Naive thymus-derived CD4-positive, alpha-beta T cell (primary cell): ENCODE results near the gene PIEZO2. TPM values are rescaled to one million over a fixed set of nuclear protein-coding genes. Genes with fewer than 3 reads are reported as not detected.

ENCODE experiments used
- ATAC-seq: fragments of 150-1000 bp; cut with Tn5 transposase; 2 replicates; pipeline ENCODE4 v1.10.0; 2021; ENCODE audit warnings: mild to moderate bottlenecking, moderate library complexity
- CTCF ChIA-PET: fragments of 350-600 bp; sonication (Branson Sonifier 250); formaldehyde crosslinking; loops from one replicate; lab custom pipeline; 2021; ENCODE audit warnings: antibody characterized with exemption; lab: Charles Lee
- POLR2A ChIA-PET: fragments of 350-600 bp; sonication (Branson Sonifier 250); formaldehyde crosslinking; loops from one replicate; lab custom pipeline; 2021; ENCODE audit warnings: antibody characterized with exemption, inconsistent platforms; lab: Charles Lee
- DNase-seq, 9 donors: peaks; one replicate each; pipeline versions ENCODE4 v3.0.0 to v3.0.0-alpha.2; 2020 to 2022; ENCODE audit warnings: mixed read lengths in 1 of 9
- H3K27ac ChIP-seq: one replicate; pipeline ENCODE4 v1.7.0; 2013; ENCODE audit warnings: mild to moderate bottlenecking, low read depth, low read length, moderate library complexity
- H3K27me3 ChIP-seq, 2 donors: one replicate each; pipeline ENCODE4 v1.7.0; 2013; ENCODE audit warnings: low read length in 2 of 2, mild to moderate bottlenecking in 2 of 2, moderate library complexity in 2 of 2; ENCODE audit not compliant: control insufficient read depth in 2 of 2, insufficient read depth in 2 of 2
- H3K36me3 ChIP-seq, 3 experiments: 1 replicate in 2 of 3; 2 replicates in 1 of 3; pipeline ENCODE4 v1.7.0; 2013; ENCODE audit warnings: low read length in 3 of 3, mild to moderate bottlenecking in 3 of 3, moderate library complexity in 1 of 3; ENCODE audit not compliant: insufficient read depth in 3 of 3, control insufficient read depth in 2 of 3
- H3K4me1 ChIP-seq, 2 donors: one replicate each; pipeline ENCODE4 v1.7.0; 2013; ENCODE audit warnings: low read length in 2 of 2, mild to moderate bottlenecking in 2 of 2, moderate library complexity in 1 of 2; ENCODE audit not compliant: control insufficient read depth in 2 of 2, insufficient read depth in 2 of 2
- H3K4me3 ChIP-seq: 2 replicates; pipeline ENCODE4 v1.7.0; 2013; ENCODE audit warnings: mild to moderate bottlenecking, low read length
- H3K9me3 ChIP-seq, 3 experiments: 1 replicate in 2 of 3; 2 replicates in 1 of 3; pipeline ENCODE4 v1.7.0; 2013; ENCODE audit warnings: low read length in 3 of 3; ENCODE audit not compliant: control insufficient read depth in 2 of 3
- H3K27ac Mint-ChIP-seq, 9 donors: one replicate each; pipeline ENCODE4 v1.8.0; 2020 to 2022; ENCODE audit warnings: mixed read lengths in 9 of 9, mild to moderate bottlenecking in 8 of 9, moderate library complexity in 5 of 9, inconsistent platforms in 2 of 9
- H3K27me3 Mint-ChIP-seq, 5 donors: one replicate each; pipeline ENCODE4 v1.8.0; 2021 to 2022; ENCODE audit warnings: mixed read lengths in 5 of 5, mild to moderate bottlenecking in 1 of 5
- H3K36me3 Mint-ChIP-seq, 5 donors: one replicate each; pipeline ENCODE4 v1.8.0; 2020 to 2022; ENCODE audit warnings: mixed read lengths in 5 of 5, mild to moderate bottlenecking in 3 of 5, inconsistent platforms in 1 of 5
- H3K4me1 Mint-ChIP-seq, 7 donors: one replicate each; pipeline ENCODE4 v1.8.0; 2020 to 2022; ENCODE audit warnings: mixed read lengths in 7 of 7, mild to moderate bottlenecking in 3 of 7, inconsistent platforms in 1 of 7
- H3K4me3 Mint-ChIP-seq, 10 donors: one replicate each; pipeline ENCODE4 v1.8.0; 2020 to 2022; ENCODE audit warnings: mild to moderate bottlenecking in 10 of 10, mixed read lengths in 10 of 10, moderate library complexity in 6 of 10, inconsistent platforms in 2 of 10
- H3K9me3 Mint-ChIP-seq, 11 donors: one replicate each; pipeline ENCODE4 v1.8.0; 2020 to 2022; ENCODE audit warnings: mixed read lengths in 11 of 11, mild to moderate bottlenecking in 4 of 11, inconsistent platforms in 1 of 11, moderate library complexity in 1 of 11
- intact Hi-C, 2 donors: fragments of 100-400 bp; cut with micrococcal nuclease; formaldehyde crosslinking; loops; one replicate each; pipeline ENCODE4 v1.15.1; 2023
- polyA plus RNA-seq, 2 donors: library from polyadenylated mRNA; unstranded; fragments of 300-500 nt; fragmentation: Illumina TruSeq; gene quantifications; one replicate each; pipeline ENCODE4 v1.2.3, GENCODE V29; 2021
- total RNA-seq, 6 experiments: library from RNA in 5 of 6; stranded (reverse) in 5 of 6; gene quantifications; 1 replicate in 5 of 6; 2 replicates in 1 of 6; pipeline ENCODE4 v1.2.3 and lab custom pipeline; 2021 to 2026

PIEZO2 gene
- total and polyA plus RNA-seq, 7 experiments from 2014 or later, result not detected

- H3K36me3 Mint-ChIP-seq, result peaks cover 0 to 7% (median 0%) of the 10 kb centered on the region in 5 donors
- H3K4me1 Mint-ChIP-seq, result peaks cover 0 to 9% (median 5%) of the 10 kb centered on the region in 7 donors
- no peaks in the 10 kb centered on the region for H3K4me1 ChIP-seq
- H3K9me3 ChIP-seq, result no peaks in the 10 kb centered on the region
- POLR2A ChIA-PET, result no interaction called here
- no peak overlapping the region for H3K4me3 Mint-ChIP-seq
- intact Hi-C loops, result no loop called here
- no peak for DNase-seq
- no peak overlapping the region for H3K27ac Mint-ChIP-seq
- no peak overlapping the region for H3K4me3 ChIP-seq
- peaks cover 29 to 49% (median 38%) of the 10 kb centered on the region in 5 donors for H3K27me3 Mint-ChIP-seq
- no peak overlapping the region for H3K27ac ChIP-seq
- H3K9me3 Mint-ChIP-seq, result peaks cover 0 to 9% (median 0%) of the 10 kb centered on the region in 11 donors
- no peak for ATAC-seq
- H3K27me3 ChIP-seq, result no peaks in the 10 kb centered on the region
- H3K36me3 ChIP-seq, result no peaks in the 10 kb centered on the region
- CTCF ChIA-PET, result no interaction called here
Measured at GRCh38 chr18:11146947-11147345, 2.4 kb downstream of the PIEZO2 start.

- Mint-ChIP-seq H3K27me3 (peaks cover 27 to 45% (median 34%) of the 10 kb centered on the region in 5 donors), H3K9me3 (peaks cover 0 to 9% (median 0%) of the 10 kb centered on the region in 11 donors), H3K36me3 (peaks cover 0 to 7% (median 0%) of the 10 kb centered on the region in 5 donors), H3K27ac (no peak overlapping the region), H3K4me3 (no peak overlapping the region), H3K4me1 (peaks cover 0 to 9% (median 5%) of the 10 kb centered on the region in 7 donors)
- ChIA-PET POLR2A (no interaction called here), CTCF (no interaction called here)
- no peak overlapping the region for H3K27ac ChIP-seq
- H3K4me3 ChIP-seq, result no peak overlapping the region
- DNase-seq (no peak), ATAC-seq (no peak)
- no peaks in the 10 kb centered on the region for H3K9me3 ChIP-seq
- H3K36me3 ChIP-seq, result no peaks in the 10 kb centered on the region
- H3K4me1 ChIP-seq, result no peaks in the 10 kb centered on the region
- no peaks in the 10 kb centered on the region for H3K27me3 ChIP-seq
- intact Hi-C loops, result no loop called here
Measured at GRCh38 chr18:11146238-11146946, 3.0 kb downstream of the PIEZO2 start.

- DNase-seq (no peak), ATAC-seq (no peak)
- Mint-ChIP-seq H3K36me3 (peaks cover 0 to 7% (median 0%) of the 10 kb centered on the region in 5 donors), H3K27ac (no peak overlapping the region), H3K4me3 (no peak overlapping the region), H3K9me3 (peaks cover 0 to 9% (median 0%) of the 10 kb centered on the region in 11 donors), H3K4me1 (peaks cover 0 to 9% (median 5%) of the 10 kb centered on the region in 7 donors), H3K27me3 (peaks cover 25 to 37% (median 29%) of the 10 kb centered on the region in 5 donors)
- no peak overlapping the region for H3K27ac ChIP-seq
- no peak overlapping the region for H3K4me3 ChIP-seq
- no peaks in the 10 kb centered on the region for H3K9me3 ChIP-seq
- intact Hi-C loops, result no loop called here
- no peaks in the 10 kb centered on the region for H3K36me3 ChIP-seq
- ChIA-PET CTCF (no interaction called here), POLR2A (no interaction called here)
- no peaks in the 10 kb centered on the region for H3K4me1 ChIP-seq
- no peaks in the 10 kb centered on the region for H3K27me3 ChIP-seq
Measured at GRCh38 chr18:11145413-11146191, 3.8 kb downstream of the PIEZO2 start.

GRCh38 chr18:11137400-11137799 is 12.0 kb downstream of the PIEZO2 start:
- ATAC-seq (no peak), DNase-seq (no peak)
- ChIA-PET POLR2A (no interaction called here), CTCF (no interaction called here)
- Histone ChIP-seq H3K4me1 (no peaks in the 10 kb centered on the region), H3K4me3 (no peak overlapping the region), H3K27me3 (no peaks in the 10 kb centered on the region), H3K27ac (no peak overlapping the region), H3K9me3 (no peaks in the 10 kb centered on the region), H3K36me3 (no peaks in the 10 kb centered on the region)
- Mint-ChIP-seq H3K4me1 (no peaks in the 10 kb centered on the region), H3K27ac (no peak overlapping the region), H3K36me3 (no peaks in the 10 kb centered on the region), H3K27me3 (peaks cover 0 to 5% (median 3%) of the 10 kb centered on the region in 5 donors), H3K4me3 (no peak overlapping the region), H3K9me3 (peaks cover 0 to 4% (median 0%) of the 10 kb centered on the region in 11 donors)
- intact Hi-C loops, result no loop called here

GRCh38 chr18:11136241-11136640 is 13.1 kb downstream of the PIEZO2 start:
- Histone ChIP-seq H3K4me1 (no peaks in the 10 kb centered on the region), H3K36me3 (no peaks in the 10 kb centered on the region), H3K4me3 (no peak overlapping the region), H3K9me3 (no peaks in the 10 kb centered on the region), H3K27me3 (no peaks in the 10 kb centered on the region), H3K27ac (no peak overlapping the region)
- Mint-ChIP-seq H3K4me3 (no peak overlapping the region), H3K27me3 (peaks cover 0 to 5% (median 4%) of the 10 kb centered on the region in 5 donors), H3K4me1 (no peaks in the 10 kb centered on the region), H3K27ac (no peak overlapping the region), H3K9me3 (peaks cover 0 to 7% (median 0%) of the 10 kb centered on the region in 11 donors), H3K36me3 (no peaks in the 10 kb centered on the region)
- DNase-seq (no peak), ATAC-seq (no peak)
- ChIA-PET CTCF (no interaction called here), POLR2A (no interaction called here)
- intact Hi-C loops, result no loop called here

- Histone ChIP-seq H3K27me3 (no peaks in the 10 kb centered on the region), H3K9me3 (no peaks in the 10 kb centered on the region), H3K27ac (no peak overlapping the region), H3K4me3 (no peak overlapping the region), H3K36me3 (no peaks in the 10 kb centered on the region), H3K4me1 (no peaks in the 10 kb centered on the region)
- H3K4me1 Mint-ChIP-seq, result no peaks in the 10 kb centered on the region
- DNase-seq (no peak), ATAC-seq (no peak)
- H3K9me3 Mint-ChIP-seq, result peaks cover 0 to 3% (median 0%) of the 10 kb centered on the region in 11 donors
- intact Hi-C loops, result no loop called here
- H3K27me3 Mint-ChIP-seq, result peaks cover 0 to 5% (median 4%) of the 10 kb centered on the region in 5 donors
- no peak overlapping the region for H3K27ac Mint-ChIP-seq
- POLR2A ChIA-PET, result no interaction called here
- no peaks in the 10 kb centered on the region for H3K36me3 Mint-ChIP-seq
- H3K4me3 Mint-ChIP-seq, result no peak overlapping the region
- CTCF ChIA-PET, result no interaction called here
Measured at GRCh38 chr18:11134940-11135339, 14.4 kb downstream of the PIEZO2 start.
